ENCODE data around the gene LAMC2. TPM values are rescaled to one million over a fixed set of nuclear protein-coding genes. Genes with fewer than 3 reads are reported as not detected.
"Not testable (repeated sequence)": the region's sequence is repeated elsewhere in the genome, so short reads cannot be mapped to it uniquely, and the experiment has no call there.

The LAMC2 gene
- polyA plus RNA-seq (ENCODE audit: insufficient read length in 12 of 12), result 10 to 100 TPM in 1 of 12 donors, 1 to 10 TPM in 10, not detected in 1; 2.2 to 12.9 (median 3.0) TPM
- long read RNA-seq, donor 1, full-length matches to known transcripts, result 3 of 3 reads
- long read RNA-seq, donor 1, partial matches to known transcripts, result 0 of 3 reads
- long read RNA-seq, donor 1, other reads (novel, unspliced or antisense), result 0 of 3 reads
- long read RNA-seq, donor 2, result 0 reads
- long read RNA-seq, donor 3, result 0 reads
- long read RNA-seq, donor 4, result 0 reads
- long read RNA-seq, donor 5, result 0 reads
- long read RNA-seq, donor 6, result 0 reads
- long read RNA-seq, donor 7, result 0 reads
- long read RNA-seq, donor 8, result 0 reads
- long read RNA-seq, donor 9, result 0 reads
- long read RNA-seq, donor 10, result 0 reads
- long read RNA-seq, donor 11, result 0 reads

GRCh38 chr1:183185941-183186490 lies at the start of gene LAMC2:
Gene LAMC2, plus strand, starts transcription at chr1:183186264. Its CDS starts 89 bp downstream, at chr1:183186353.
- no peak for DNase-seq

GRCh38 chr1:183137782-183138181 lies 48.3 kb upstream of the LAMC2 start:
- DNase-seq, result no peak

DNA sequence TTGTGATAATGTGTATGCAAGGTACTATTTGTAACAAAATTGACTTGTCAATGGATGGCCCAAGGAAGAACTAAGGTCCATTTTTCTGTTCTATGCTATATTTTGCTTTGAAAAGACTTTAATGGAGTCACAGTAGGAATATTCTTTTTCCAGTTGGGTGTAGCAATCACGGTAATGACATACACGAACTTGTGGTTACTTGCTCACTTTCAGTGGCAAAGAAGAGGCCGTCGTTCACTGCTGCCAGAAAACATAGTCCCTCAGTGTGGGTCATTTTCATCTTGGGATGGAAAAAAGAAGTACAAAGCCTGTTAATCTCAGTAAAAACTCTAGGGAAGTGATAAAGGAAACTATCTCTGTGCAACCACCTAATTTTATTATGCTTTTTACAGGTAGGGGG lies 47.8 kb upstream of the LAMC2 start:
- no peak for DNase-seq

DNA sequence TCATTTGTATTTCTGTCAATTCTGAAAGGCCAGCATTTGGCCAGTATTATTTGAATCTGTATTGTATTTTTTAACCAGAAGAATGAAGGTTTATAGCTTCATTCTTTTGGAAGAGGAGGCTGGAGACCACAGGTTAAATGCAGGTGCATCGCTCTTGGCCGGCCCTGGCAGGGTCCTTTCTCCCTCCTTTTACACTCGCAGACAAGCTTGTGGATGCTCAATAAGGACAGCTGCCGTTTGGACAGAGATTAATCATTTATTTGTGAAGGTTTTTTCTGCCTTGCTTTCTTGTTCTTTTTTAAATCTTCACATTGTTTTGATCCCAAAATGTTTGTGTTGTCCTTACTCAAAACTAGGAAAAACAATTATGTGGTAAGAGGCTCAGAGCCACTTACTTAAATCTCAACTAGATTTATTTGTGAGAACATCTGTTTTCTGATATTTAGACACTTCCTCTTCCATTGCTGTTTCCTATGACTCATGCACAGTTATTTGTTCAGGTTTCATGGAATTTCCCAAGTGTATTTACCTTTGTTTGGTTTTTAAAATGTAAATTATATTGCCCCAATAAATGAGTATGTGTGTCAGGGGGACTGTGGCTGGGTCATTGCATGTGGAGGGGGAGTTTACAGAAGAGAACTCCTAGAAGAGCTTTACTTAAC lies 46.7 kb upstream of the LAMC2 start:
- DNase-seq, result no peak

DNA sequence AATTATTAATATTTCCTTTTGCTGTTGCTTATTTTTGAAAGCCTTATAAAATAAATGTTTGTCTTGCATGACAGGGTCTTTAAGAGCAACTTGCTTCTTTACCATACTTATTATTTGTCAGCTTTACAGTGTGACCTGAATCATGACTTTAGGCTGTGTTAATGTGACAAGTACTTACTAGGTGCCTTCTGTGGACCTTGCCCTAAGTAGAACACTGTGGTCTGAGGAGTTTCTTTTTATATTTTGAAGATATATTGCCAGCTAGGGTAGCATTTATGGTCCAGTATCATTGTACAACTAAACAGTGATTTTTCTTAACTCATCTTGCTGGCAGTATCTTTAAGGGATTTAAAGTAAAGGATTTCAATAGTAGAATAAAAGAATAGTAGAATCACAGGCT lies 45.4 kb upstream of the LAMC2 start:
- DNase-seq, result no peak

DNA sequence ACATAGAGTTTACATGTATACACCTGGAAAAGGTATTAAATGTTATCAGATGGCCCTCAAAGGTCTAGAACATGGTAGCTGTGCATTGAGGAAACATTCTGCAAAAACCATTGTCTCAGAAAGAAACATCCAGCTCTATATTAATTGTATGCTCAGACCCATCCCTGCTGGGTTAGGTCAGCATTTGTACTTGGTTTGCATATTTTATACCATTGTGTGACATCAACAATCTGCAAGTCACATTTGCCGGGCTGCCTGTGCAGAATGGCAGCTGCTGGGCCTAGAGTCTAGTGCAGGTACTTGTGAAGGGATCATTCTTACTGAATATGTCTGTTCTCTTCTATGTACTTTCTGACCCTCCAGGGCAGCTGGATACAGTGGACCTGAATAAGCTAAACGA lies 43.9 kb upstream of the LAMC2 start:
- no peak for DNase-seq

DNA sequence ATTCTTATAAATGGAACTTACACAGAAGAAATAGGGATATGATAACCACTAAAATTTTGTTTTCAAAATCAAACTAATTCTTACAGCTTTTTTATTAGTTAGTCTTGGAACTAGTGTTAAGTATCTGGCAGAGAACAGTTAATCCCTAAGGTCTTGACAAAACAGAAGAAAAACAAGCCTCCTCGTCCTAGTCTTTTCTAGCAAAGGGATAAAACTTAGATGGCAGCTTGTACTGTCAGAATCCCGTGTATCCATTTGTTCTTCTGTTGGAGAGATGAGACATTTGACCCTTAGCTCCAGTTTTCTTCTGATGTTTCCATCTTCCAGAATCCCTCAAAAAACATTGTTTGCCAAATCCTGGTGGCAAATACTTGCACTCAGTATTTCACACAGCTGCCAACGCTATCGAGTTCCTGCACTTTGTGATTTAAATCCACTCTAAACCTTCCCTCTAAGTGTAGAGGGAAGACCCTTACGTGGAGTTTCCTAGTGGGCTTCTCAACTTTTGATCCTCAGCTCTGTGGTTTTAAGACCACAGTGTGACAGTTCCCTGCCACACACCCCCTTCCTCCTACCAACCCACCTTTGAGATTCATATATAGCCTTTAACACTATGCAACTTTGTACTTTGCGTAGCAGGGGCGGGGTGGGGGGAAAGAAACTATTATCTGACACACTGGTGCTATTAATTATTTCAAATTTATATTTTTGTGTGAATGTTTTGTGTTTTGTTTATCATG lies 42.3 kb upstream of the LAMC2 start:
- DNase-seq, result no peak

DNA sequence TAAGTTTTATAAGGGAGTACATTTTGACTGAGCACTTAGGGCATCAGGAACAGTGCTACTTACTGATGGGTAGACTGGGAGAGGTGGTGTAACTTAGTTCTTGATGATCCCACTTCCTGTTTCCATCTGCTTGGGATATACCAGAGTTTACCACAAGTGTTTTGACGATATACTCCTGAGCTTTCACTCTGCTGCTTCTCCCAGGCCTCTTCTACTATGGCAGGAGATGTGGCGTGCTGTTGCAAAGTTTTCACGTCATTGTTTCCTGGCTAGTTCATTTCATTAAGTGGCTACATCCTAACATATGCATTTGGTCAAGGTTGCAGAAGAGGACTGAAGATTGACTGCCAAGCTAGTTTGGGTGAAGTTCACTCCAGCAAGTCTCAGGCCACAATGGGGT lies 41.3 kb upstream of the LAMC2 start:
- no peak for DNase-seq

DNA sequence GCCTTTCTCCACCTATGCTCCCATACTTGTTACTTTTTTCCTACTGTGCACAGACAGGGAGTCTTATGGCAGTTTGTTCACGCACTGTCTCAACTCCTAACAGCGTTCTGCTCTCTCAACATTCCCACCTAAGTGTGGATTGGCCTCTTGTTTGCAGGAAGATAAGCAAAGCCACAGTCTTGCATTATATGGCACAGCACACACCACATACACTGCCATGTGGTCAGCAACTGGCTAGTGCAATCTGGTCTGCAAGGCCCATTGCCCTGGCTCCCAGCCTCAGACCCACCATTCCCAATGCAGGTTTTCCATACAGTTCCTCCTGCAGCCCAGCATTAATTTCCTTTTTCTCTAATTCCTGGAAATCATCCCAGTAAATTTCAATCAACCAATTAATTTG lies 38.3 kb upstream of the LAMC2 start:
- no peak for DNase-seq

DNA sequence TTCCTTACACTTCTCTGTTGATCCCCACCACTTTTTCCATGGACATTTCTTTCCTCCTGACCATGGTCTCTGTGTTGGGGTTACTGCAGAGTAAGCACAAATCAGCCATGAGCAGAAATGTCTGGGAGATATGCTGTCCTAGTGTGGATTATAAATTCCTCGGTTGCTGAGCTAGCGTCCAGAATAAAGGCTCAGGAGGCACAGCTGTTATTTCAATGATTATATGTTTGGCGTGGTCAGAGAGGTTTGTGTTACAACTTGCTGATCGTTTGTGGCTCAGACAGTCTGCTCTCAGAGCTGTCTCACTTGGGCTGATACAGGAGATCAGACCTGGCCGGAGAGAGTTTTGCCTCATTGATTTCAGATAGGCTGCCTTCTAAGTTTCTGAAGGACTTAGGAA lies 37.5 kb upstream of the LAMC2 start:
- peak; percentile 64 for DNase-seq

- no peak for DNase-seq
Measured at GRCh38 chr1:183149273-183149672, 36.8 kb upstream of the LAMC2 start.

- not testable (repeated sequence) for DNase-seq
Measured at GRCh38 chr1:183150032-183150431, 36.0 kb upstream of the LAMC2 start.

GRCh38 chr1:183150445-183150844 lies 35.6 kb upstream of the LAMC2 start:
- DNase-seq, result no peak

DNA sequence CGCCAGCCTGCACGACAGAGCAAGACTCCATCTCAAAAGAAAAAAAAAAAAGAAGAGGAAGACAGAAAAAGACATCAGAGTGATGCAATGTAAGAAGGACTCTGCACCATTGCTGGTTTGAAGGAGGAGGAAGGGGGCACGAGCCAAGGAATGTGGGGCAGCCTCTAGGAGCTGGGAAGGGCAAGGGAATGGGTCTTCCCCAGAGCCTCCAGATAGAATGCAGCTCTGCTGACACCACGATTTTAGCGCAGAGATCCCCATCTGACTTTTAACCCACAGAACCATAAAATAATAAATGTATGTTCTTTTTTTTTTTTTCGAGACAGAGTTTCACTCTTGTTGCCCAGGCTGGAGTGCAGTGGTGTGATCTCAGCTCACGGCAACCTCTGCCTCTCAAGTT lies 33.9 kb upstream of the LAMC2 start:
- DNase-seq, result no peak

DNA sequence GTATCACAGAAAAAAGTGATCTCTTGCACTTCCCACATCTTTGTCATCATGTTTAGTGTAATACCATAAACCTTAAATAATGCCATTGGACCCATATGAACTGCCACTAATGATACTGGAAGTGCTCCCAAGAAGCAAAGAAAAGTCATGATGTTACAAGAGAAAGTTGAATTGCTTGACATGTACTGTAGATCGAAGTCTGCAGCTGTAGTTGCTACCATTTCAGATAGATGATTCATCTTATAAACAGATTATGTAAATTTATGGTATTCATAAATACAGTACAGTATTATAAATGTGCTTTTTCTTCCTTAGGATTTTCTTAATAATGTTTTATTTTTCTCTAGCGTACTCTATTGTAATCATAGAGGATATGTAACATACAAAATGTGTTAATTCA lies 30.1 kb upstream of the LAMC2 start:
- no peak for DNase-seq

- DNase-seq, result no peak
Measured at GRCh38 chr1:183159960-183160359, 26.1 kb upstream of the LAMC2 start.

GRCh38 chr1:183161391-183161790 lies 24.7 kb upstream of the LAMC2 start:
- DNase-seq, result no peak

DNA sequence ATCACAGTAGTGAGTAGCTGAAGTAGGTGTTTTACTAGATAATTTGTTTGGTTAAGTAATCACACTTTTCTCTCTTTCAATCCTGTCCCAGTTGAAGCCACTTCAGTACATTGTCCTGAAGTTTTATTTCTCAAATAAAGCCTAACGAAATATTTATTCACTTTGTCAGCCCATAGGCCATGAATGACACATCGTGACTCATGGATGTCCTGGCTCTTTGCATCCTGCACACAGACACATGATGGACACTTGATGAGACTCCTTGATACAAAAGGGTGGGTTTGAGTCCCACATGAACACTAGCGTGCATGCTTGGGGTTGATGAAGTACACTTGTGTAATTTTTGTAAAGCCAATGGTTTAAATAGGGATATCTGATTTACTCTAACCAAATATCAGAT lies 22.7 kb upstream of the LAMC2 start:
- no peak for DNase-seq

DNA sequence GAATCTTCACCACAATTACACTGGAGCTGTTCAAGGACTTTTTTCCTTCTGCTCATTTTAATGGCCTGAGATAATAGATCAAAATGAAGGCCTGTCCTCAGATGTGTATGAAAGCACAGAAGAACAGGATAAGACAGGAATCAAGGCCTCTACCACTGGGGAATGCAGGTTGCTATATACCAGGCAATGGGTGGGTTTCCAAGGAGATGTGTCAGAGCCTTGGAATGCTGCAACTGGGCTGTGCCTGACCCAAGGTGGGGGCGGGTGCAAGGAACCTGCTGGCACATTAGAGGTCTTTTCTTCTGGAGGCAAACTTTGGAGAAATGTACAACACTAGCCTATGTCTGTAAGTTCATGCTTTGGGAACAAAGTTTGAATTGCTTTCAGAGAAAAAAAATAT lies 21.7 kb upstream of the LAMC2 start:
- no peak for DNase-seq

DNA sequence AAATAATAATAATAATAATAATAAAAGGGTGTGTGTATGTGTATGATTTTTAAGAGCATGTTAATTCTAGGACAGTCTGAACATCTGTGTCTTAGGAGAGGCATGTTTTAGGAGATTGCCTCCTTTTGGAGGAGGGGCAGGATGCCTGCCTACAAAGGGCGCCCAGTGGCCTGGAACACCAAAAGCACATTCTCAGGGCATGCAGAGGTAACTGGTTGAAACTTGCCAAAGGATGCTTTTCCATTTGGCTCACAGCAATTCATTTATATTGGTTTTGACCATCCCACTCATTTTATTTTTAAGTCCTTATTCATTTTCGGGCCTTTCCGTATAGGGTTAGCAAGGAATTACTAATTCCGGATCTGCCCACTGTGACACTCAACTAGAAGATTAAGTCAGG lies 21.1 kb upstream of the LAMC2 start:
- DNase-seq, result no peak

DNA sequence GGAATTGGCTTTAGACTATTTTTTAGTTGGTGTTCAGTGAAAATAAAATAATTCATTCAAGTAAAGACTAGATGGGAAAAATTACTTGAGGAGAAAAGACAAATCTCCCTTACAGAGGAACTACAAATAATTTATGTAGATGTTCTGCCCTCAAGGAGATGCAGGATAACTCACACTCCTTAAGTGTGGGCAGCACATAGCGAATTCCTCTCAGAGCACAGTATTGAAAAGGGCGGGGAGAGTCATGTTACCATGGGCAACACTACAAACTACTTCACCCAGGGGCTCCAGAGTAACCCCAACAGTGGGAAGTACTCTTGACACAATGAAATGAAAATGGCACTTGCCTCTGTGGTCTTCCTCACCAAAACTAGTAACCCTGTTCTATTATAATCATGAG lies 20.6 kb upstream of the LAMC2 start:
- no peak for DNase-seq

GRCh38 chr1:183166454-183166853 lies 19.6 kb upstream of the LAMC2 start:
- no peak for DNase-seq

DNA sequence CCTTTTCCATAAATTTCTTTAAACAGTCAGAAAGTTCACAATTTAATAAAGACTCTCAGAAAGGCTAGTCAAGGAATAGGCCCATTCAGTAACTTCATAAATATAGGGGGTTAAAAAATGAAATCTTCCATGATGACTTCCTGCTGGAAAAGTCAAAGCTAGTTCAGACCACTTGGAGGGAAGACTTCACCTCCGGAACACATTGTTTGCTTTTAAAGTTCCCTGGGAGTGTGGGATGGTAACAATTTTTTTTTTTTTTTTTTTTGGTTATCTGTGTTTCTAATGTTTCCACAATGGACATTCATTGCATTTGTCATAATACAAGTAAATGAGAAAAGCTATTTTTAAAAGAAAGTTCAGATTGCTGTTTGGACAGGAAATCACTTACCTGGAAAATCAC lies 18.4 kb upstream of the LAMC2 start:
- no peak for DNase-seq
